Fibroblast of mammary gland (primary cell): ENCODE measurements around the gene HRH2.
"Not testable (repeated sequence)": the region's sequence is repeated elsewhere in the genome, so short reads cannot be mapped to it uniquely, and the experiment has no call there.

Experiments
- DNase-seq: peaks from one replicate; pipeline ENCODE4 v3.0.0-alpha.2; 2010; ENCODE audit warnings: low read depth
- H3K4me3 ChIP-seq: 2 replicates; pipeline ENCODE4 v1.5.1; 2011; ENCODE audit warnings: low read depth, mild to moderate bottlenecking, low read length, moderate library complexity; ENCODE audit not compliant: control insufficient read depth
- TF ChIP-seq, protein P1 (sequence below): conservative IDR thresholded peaks from 2 replicates; pipeline ENCODE4 v1.5.1; 2011; ENCODE audit warnings: low read depth, low read length, inconsistent platforms; ENCODE audit not compliant: control insufficient read depth, insufficient read depth

Gene HRH2

GRCh38 chr5:175616083-175616482 is 41.8 kb upstream of the HRH2 start:
- TF ChIP-seq, protein P1, sequence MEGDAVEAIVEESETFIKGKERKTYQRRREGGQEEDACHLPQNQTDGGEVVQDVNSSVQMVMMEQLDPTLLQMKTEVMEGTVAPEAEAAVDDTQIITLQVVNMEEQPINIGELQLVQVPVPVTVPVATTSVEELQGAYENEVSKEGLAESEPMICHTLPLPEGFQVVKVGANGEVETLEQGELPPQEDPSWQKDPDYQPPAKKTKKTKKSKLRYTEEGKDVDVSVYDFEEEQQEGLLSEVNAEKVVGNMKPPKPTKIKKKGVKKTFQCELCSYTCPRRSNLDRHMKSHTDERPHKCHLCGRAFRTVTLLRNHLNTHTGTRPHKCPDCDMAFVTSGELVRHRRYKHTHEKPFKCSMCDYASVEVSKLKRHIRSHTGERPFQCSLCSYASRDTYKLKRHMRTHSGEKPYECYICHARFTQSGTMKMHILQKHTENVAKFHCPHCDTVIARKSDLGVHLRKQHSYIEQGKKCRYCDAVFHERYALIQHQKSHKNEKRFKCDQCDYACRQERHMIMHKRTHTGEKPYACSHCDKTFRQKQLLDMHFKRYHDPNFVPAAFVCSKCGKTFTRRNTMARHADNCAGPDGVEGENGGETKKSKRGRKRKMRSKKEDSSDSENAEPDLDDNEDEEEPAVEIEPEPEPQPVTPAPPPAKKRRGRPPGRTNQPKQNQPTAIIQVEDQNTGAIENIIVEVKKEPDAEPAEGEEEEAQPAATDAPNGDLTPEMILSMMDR = no peak
- DNase-seq = no peak
- no peak overlapping the region for H3K4me3 ChIP-seq

GRCh38 chr5:175616527-175616926 is 41.3 kb upstream of the HRH2 start:
- not testable (repeated sequence) for H3K4me3 ChIP-seq, DNase-seq

- no peak overlapping the region for H3K4me3 ChIP-seq
- TF ChIP-seq, protein P1 = no peak
- DNase-seq = no peak
Measured at GRCh38 chr5:175617447-175617846, 40.4 kb upstream of the HRH2 start.

DNA sequence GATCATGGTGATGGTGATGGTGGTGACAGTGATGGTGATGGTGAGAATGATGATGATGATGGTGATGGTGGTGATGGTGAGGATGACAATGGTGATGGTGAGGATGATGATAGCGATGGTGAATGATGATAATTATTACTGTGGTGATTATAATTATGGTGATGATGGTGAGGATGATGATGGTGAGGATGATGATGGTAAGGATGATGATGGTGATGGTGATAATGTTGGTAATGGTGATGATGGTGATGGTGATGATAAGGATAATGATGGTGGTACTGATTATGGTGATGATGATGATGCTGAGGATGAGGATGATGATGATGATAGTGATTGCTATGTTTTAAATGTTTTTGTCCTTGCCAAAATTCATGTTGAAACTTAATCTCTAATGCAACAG is 37.3 kb upstream of the HRH2 start:
- TF ChIP-seq, protein P1 = no peak
- no peak overlapping the region for H3K4me3 ChIP-seq
- no peak for DNase-seq

DNA sequence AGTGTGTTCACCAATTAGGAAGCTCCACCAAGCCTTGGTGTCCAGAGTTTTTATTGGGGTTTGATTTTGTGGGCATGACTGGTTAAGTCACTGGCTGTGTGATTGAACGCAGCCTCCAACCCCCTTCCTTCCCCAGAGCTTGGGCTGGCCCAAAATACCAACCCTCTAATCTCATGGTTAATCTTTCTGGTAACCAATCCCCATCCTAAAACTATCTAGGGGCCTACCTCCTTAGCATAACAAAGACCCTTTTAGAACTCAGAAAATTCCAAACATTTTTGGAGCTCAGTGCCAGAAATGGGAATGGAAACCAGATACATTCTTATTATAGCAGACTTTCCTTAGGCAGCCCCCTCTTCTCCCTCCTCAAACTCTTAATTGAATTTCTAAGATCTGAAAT is 35.9 kb upstream of the HRH2 start:
- DNase-seq = no peak
- no peak overlapping the region for H3K4me3 ChIP-seq
- TF ChIP-seq, protein P1 = no peak

DNA sequence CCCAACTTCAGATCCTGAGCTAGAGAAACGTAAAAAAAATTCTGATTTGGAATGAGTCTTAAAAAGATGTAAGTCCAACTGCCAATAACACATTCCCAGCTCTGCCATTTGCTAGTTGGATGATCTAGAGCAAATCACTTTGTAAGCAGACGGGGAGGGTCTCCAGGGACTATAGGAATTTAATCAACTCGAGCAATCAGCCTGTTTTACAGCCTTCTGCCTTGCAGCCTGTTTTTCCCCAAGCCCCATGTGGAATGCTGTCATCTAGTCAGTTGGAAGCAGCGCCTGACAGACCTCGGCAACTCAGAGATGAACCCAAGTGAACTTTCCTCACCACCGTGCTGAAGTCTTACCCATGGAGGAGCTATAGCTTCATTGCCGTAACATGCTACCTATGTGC is 34.8 kb upstream of the HRH2 start:
- DNase-seq = no peak
- H3K4me3 ChIP-seq = no peak overlapping the region
- TF ChIP-seq, protein P1 = no peak

DNA sequence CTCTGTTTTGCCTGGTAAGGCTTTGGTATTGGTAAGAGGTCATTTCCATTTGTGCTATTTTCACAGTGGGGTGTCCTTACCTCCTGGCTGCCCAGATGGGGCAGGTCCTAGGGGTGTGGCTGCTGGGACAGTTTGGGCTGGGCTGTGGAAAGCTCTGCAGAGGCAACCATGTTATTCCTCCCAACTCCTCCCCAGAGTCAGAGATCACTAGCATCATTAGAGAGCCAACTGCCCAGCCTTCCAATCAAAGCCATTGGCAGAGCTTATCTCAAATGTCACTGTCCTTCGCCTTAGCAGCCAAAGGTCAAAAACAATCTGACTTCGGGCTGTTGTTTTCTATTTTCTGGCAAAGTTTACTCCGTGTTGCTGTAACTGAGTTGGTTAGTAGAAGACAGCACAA is 33.6 kb upstream of the HRH2 start:
- no peak overlapping the region for H3K4me3 ChIP-seq
- TF ChIP-seq, protein P1 = no peak
- no peak for DNase-seq

DNA sequence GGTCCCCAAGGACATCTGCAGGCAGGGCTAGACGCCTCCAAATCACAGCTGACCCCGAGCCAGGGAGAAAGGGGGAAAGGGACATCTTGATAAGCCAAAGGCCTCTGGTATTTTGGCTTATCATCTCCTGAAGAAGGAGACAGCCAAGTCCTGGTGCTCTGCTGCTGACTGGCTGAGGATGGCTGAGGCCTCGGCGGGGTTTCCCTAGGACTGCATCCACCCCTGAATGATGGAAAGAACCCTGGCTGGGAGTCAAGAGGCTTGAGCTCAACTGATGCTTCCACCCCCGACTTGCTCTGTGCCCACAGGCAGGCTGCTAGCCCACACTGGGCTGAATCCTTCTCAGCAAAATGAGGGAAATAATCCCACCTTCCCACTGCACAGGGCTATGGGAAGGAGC is 30.9 kb upstream of the HRH2 start:
- no peak for DNase-seq
- TF ChIP-seq, protein P1 = no peak
- H3K4me3 ChIP-seq = no peak overlapping the region
